ENCODE data around the gene ITGA6.

GRCh38 chr2:172540421-172540820, 113.0 kb downstream of the ITGA6 start:
- no peak for TF ChIP-seq POLR2A (IDR thresholded peaks at IDR 0.05)
- TF ChIP-seq CTCF (IDR thresholded peaks at IDR 0.05) = no peak
- TF ChIP-seq EP300 (IDR thresholded peaks at IDR 0.05) = no peak
- no peak for TF ChIP-seq POLR2AphosphoS5 (IDR thresholded peaks at IDR 0.05)

All from upper lobe of left lung (tissue), 4 donors.